Naive thymus-derived CD4-positive, alpha-beta T cell (primary cell): ENCODE results near the gene MYBPC3. TPM values are rescaled to one million over a fixed set of nuclear protein-coding genes. Genes with fewer than 3 reads are reported as not detected.

Experiments used
- ATAC-seq: fragments of 150-1000 bp; cut with Tn5 transposase; 2 replicates; pipeline ENCODE4 v1.10.0; 2021; ENCODE audit warnings: mild to moderate bottlenecking, moderate library complexity
- CTCF ChIA-PET: fragments of 350-600 bp; sonication (Branson Sonifier 250); formaldehyde crosslinking; loops from one replicate; lab custom pipeline; 2021; ENCODE audit warnings: antibody characterized with exemption; lab: Charles Lee
- POLR2A ChIA-PET: fragments of 350-600 bp; sonication (Branson Sonifier 250); formaldehyde crosslinking; loops from one replicate; lab custom pipeline; 2021; ENCODE audit warnings: antibody characterized with exemption, inconsistent platforms; lab: Charles Lee
- DNase-seq, 9 donors: peaks; one replicate each; pipeline versions ENCODE4 v3.0.0 to v3.0.0-alpha.2; 2020 to 2022; ENCODE audit warnings: mixed read lengths in 1 of 9
- H3K27ac ChIP-seq: one replicate; pipeline ENCODE4 v1.7.0; 2013; ENCODE audit warnings: mild to moderate bottlenecking, low read depth, low read length, moderate library complexity
- H3K27me3 ChIP-seq, 2 donors: one replicate each; pipeline ENCODE4 v1.7.0; 2013; ENCODE audit warnings: low read length in 2 of 2, mild to moderate bottlenecking in 2 of 2, moderate library complexity in 2 of 2; ENCODE audit not compliant: control insufficient read depth in 2 of 2, insufficient read depth in 2 of 2
- H3K36me3 ChIP-seq, 3 experiments: 1 replicate in 2 of 3; 2 replicates in 1 of 3; pipeline ENCODE4 v1.7.0; 2013; ENCODE audit warnings: low read length in 3 of 3, mild to moderate bottlenecking in 3 of 3, moderate library complexity in 1 of 3; ENCODE audit not compliant: insufficient read depth in 3 of 3, control insufficient read depth in 2 of 3
- H3K4me1 ChIP-seq, 2 donors: one replicate each; pipeline ENCODE4 v1.7.0; 2013; ENCODE audit warnings: low read length in 2 of 2, mild to moderate bottlenecking in 2 of 2, moderate library complexity in 1 of 2; ENCODE audit not compliant: control insufficient read depth in 2 of 2, insufficient read depth in 2 of 2
- H3K4me3 ChIP-seq: 2 replicates; pipeline ENCODE4 v1.7.0; 2013; ENCODE audit warnings: mild to moderate bottlenecking, low read length
- H3K9me3 ChIP-seq, 3 experiments: 1 replicate in 2 of 3; 2 replicates in 1 of 3; pipeline ENCODE4 v1.7.0; 2013; ENCODE audit warnings: low read length in 3 of 3; ENCODE audit not compliant: control insufficient read depth in 2 of 3
- H3K27ac Mint-ChIP-seq, 9 donors: one replicate each; pipeline ENCODE4 v1.8.0; 2020 to 2022; ENCODE audit warnings: mixed read lengths in 9 of 9, mild to moderate bottlenecking in 8 of 9, moderate library complexity in 5 of 9, inconsistent platforms in 2 of 9
- H3K27me3 Mint-ChIP-seq, 5 donors: one replicate each; pipeline ENCODE4 v1.8.0; 2021 to 2022; ENCODE audit warnings: mixed read lengths in 5 of 5, mild to moderate bottlenecking in 1 of 5
- H3K36me3 Mint-ChIP-seq, 5 donors: one replicate each; pipeline ENCODE4 v1.8.0; 2020 to 2022; ENCODE audit warnings: mixed read lengths in 5 of 5, mild to moderate bottlenecking in 3 of 5, inconsistent platforms in 1 of 5
- H3K4me1 Mint-ChIP-seq, 7 donors: one replicate each; pipeline ENCODE4 v1.8.0; 2020 to 2022; ENCODE audit warnings: mixed read lengths in 7 of 7, mild to moderate bottlenecking in 3 of 7, inconsistent platforms in 1 of 7
- H3K4me3 Mint-ChIP-seq, 10 donors: one replicate each; pipeline ENCODE4 v1.8.0; 2020 to 2022; ENCODE audit warnings: mild to moderate bottlenecking in 10 of 10, mixed read lengths in 10 of 10, moderate library complexity in 6 of 10, inconsistent platforms in 2 of 10
- H3K9me3 Mint-ChIP-seq, 11 donors: one replicate each; pipeline ENCODE4 v1.8.0; 2020 to 2022; ENCODE audit warnings: mixed read lengths in 11 of 11, mild to moderate bottlenecking in 4 of 11, inconsistent platforms in 1 of 11, moderate library complexity in 1 of 11
- intact Hi-C, 2 donors: fragments of 100-400 bp; cut with micrococcal nuclease; formaldehyde crosslinking; loops; one replicate each; pipeline ENCODE4 v1.15.1; 2023
- polyA plus RNA-seq, 2 donors: library from polyadenylated mRNA; unstranded; fragments of 300-500 nt; fragmentation: Illumina TruSeq; gene quantifications; one replicate each; pipeline ENCODE4 v1.2.3, GENCODE V29; 2021
- total RNA-seq, 6 experiments: library from RNA in 5 of 6; stranded (reverse) in 5 of 6; gene quantifications; 1 replicate in 5 of 6; 2 replicates in 1 of 6; pipeline ENCODE4 v1.2.3 and lab custom pipeline; 2021 to 2026

MYBPC3 gene
- total RNA-seq = under 1 TPM in 2 of 5 experiments, not detected in 3; 0.16 to 0.86 TPM
- polyA plus RNA-seq = not detected
- not detected for total RNA-seq (lab: John Stamatoyannopoulos, UW)

GRCh38 chr11:47352556-47352955 lies at the start of gene MYBPC3:
MYBPC3 (minus strand) TSS chr11:47352702; CDS start chr11:47352647, 55 bp downstream.
- ChIA-PET POLR2A (no interaction called here), CTCF (no interaction called here)
- Mint-ChIP-seq H3K9me3 (no peaks in the 10 kb centered on the region), H3K4me1 (peaks cover 0 to 3% (median 0%) of the 10 kb centered on the region in 7 donors), H3K27me3 (no peaks in the 10 kb centered on the region), H3K36me3 (no peaks in the 10 kb centered on the region), H3K4me3 (no peak within 1 kb of the TSS), H3K27ac (no peak within 1 kb of the TSS)
- DNase-seq (no peak), ATAC-seq (no peak)
- Histone ChIP-seq H3K36me3 (no peaks in the 10 kb centered on the region), H3K4me1 (no peaks in the 10 kb centered on the region), H3K9me3 (no peaks in the 10 kb centered on the region), H3K4me3 (no peak within 1 kb of the TSS), H3K27ac (no peak within 1 kb of the TSS), H3K27me3 (no peaks in the 10 kb centered on the region)
- intact Hi-C loops = loop anchor here in 1 of 2 donors (5.0 kb wide), 1 partner anchor 175 kb away; the partner anchor contains the start of gene ARFGAP2

GRCh38 chr11:47400768-47401279 lies 48.3 kb upstream of the MYBPC3 start:
- H3K9me3 ChIP-seq = no peaks in the 10 kb centered on the region
- H3K4me1 ChIP-seq = peaks cover 3 to 11% of the 10 kb centered on the region in 2 donors
- POLR2A ChIA-PET = interaction anchor here (0.6 to 4.0 kb wide), 7 partner anchors 9 to 155 kb away, joined by 3 to 25 read pairs (median 6); partner anchors contain the start of genes PSMC3 and SLC39A13
- peaks cover 12 to 37% (median 24%) of the 10 kb centered on the region in 7 donors for H3K4me1 Mint-ChIP-seq
- no peaks in the 10 kb centered on the region for H3K36me3 ChIP-seq
- no peaks in the 10 kb centered on the region for H3K9me3 Mint-ChIP-seq
- peak overlapping the region; percentile 78 to 94 (median 90) for H3K4me3 Mint-ChIP-seq
- no peaks in the 10 kb centered on the region for H3K27me3 ChIP-seq
- H3K4me3 ChIP-seq = peak overlapping the region; percentile 57
- peak; percentile 62 for ATAC-seq
- peak overlapping the region; percentile 82 for H3K27ac ChIP-seq
- DNase-seq = no peak
- CTCF ChIA-PET = interaction anchor here (1.5 to 3.0 kb wide), 2 partner anchors 9 to 28 kb away, joined by 4 to 31 read pairs; no protein-coding TSS in a partner anchor
- intact Hi-C loops = loop anchor here in 1 of 2 donors (10.0 kb wide), 1 partner anchor 186 kb away; the partner anchor contains the start of gene DDB2
- no peaks in the 10 kb centered on the region for H3K36me3 Mint-ChIP-seq
- no peaks in the 10 kb centered on the region for H3K27me3 Mint-ChIP-seq
- peak overlapping the region; percentile 77 to 97 (median 91) for H3K27ac Mint-ChIP-seq

GRCh38 chr11:47399860-47400767 lies 47.6 kb upstream of the MYBPC3 start:
- peak overlapping the region; percentile 78 to 97 (median 91) for H3K27ac Mint-ChIP-seq
- peak overlapping the region; percentile 82 to 94 (median 90) for H3K4me3 Mint-ChIP-seq
- H3K36me3 ChIP-seq = no peaks in the 10 kb centered on the region
- ATAC-seq (peak; percentile 85), DNase-seq (peak in 7 of 9 donors; percentile 44 to 55 (median 49))
- H3K27ac ChIP-seq = peak overlapping the region; percentile 82
- H3K27me3 ChIP-seq = no peaks in the 10 kb centered on the region
- peaks cover 8 to 18% of the 10 kb centered on the region in 2 donors for H3K4me1 ChIP-seq
- H3K9me3 ChIP-seq = no peaks in the 10 kb centered on the region
- POLR2A ChIA-PET = interaction anchor here (0.6 to 4.0 kb wide), 13 partner anchors 9 to 185 kb away, joined by 3 to 25 read pairs (median 4); partner anchors contain the start of genes DDB2, PSMC3, SLC39A13 and SPI1
- H3K36me3 Mint-ChIP-seq = no peaks in the 10 kb centered on the region
- no peaks in the 10 kb centered on the region for H3K27me3 Mint-ChIP-seq
- no peaks in the 10 kb centered on the region for H3K9me3 Mint-ChIP-seq
- intact Hi-C loops = loop anchor here in 1 of 2 donors (10.0 kb wide), 1 partner anchor 185 kb away; the partner anchor contains the start of gene DDB2
- peak overlapping the region; percentile 78 for H3K4me3 ChIP-seq
- CTCF ChIA-PET = interaction anchor here (0.6 to 3.0 kb wide), 3 partner anchors 8 to 27 kb away, joined by 3 to 31 read pairs (median 4); no protein-coding TSS in a partner anchor
- H3K4me1 Mint-ChIP-seq = peaks cover 12 to 44% (median 31%) of the 10 kb centered on the region in 7 donors

- intact Hi-C loops = no loop called here
- Mint-ChIP-seq H3K4me3 (peak overlapping the region in 8 of 10 donors; percentile 20 to 82 (median 30)), H3K4me1 (peaks cover 17 to 54% (median 40%) of the 10 kb centered on the region in 7 donors), H3K36me3 (no peaks in the 10 kb centered on the region), H3K9me3 (no peaks in the 10 kb centered on the region), H3K27ac (peak overlapping the region in 8 of 9 donors; percentile 56 to 96 (median 84)), H3K27me3 (no peaks in the 10 kb centered on the region)
- ChIA-PET POLR2A (interaction anchor here (0.6 to 4.0 kb wide), 9 partner anchors 8 to 165 kb away, joined by 3 to 24 read pairs (median 3); partner anchors contain the start of gene SLC39A13), CTCF (interaction anchor here (3.0 kb wide), 1 partner anchor 25 kb away, joined by 31 read pairs; no protein-coding TSS in a partner anchor)
- H3K4me1 ChIP-seq = peaks cover 23 to 34% of the 10 kb centered on the region in 2 donors
- DNase-seq (no peak), ATAC-seq (no peak)
- H3K4me3 ChIP-seq = no peak overlapping the region
- H3K36me3 ChIP-seq = no peaks in the 10 kb centered on the region
- H3K27me3 ChIP-seq = no peaks in the 10 kb centered on the region
- no peaks in the 10 kb centered on the region for H3K9me3 ChIP-seq
- H3K27ac ChIP-seq = no peak overlapping the region
Measured at GRCh38 chr11:47398551-47398950, 46.0 kb upstream of the MYBPC3 start.

GRCh38 chr11:47398011-47398410 lies 45.5 kb upstream of the MYBPC3 start:
- Mint-ChIP-seq H3K4me1 (peaks cover 17 to 58% (median 42%) of the 10 kb centered on the region in 7 donors), H3K27ac (peak overlapping the region; percentile 23 to 96 (median 82)), H3K36me3 (no peaks in the 10 kb centered on the region), H3K27me3 (no peaks in the 10 kb centered on the region), H3K9me3 (no peaks in the 10 kb centered on the region), H3K4me3 (peak overlapping the region in 4 of 10 donors; percentile 32 to 82 (median 47))
- no peaks in the 10 kb centered on the region for H3K36me3 ChIP-seq
- no peak for ATAC-seq
- peaks cover 23 to 39% of the 10 kb centered on the region in 2 donors for H3K4me1 ChIP-seq
- H3K27ac ChIP-seq = no peak overlapping the region
- intact Hi-C loops = no loop called here
- ChIA-PET POLR2A (interaction anchor here (0.9 to 3.3 kb wide), 4 partner anchors 8 to 24 kb away, joined by 3 to 21 read pairs (median 9); no protein-coding TSS in a partner anchor), CTCF (no interaction called here)
- H3K4me3 ChIP-seq = no peak overlapping the region
- no peaks in the 10 kb centered on the region for H3K27me3 ChIP-seq
- DNase-seq = no peak
- H3K9me3 ChIP-seq = no peaks in the 10 kb centered on the region

- peaks cover 0 to 1% (median 0%) of the 10 kb centered on the region in 11 donors for H3K9me3 Mint-ChIP-seq
- no peaks in the 10 kb centered on the region for H3K36me3 Mint-ChIP-seq
- no peaks in the 10 kb centered on the region for H3K9me3 ChIP-seq
- no peaks in the 10 kb centered on the region for H3K36me3 ChIP-seq
- peaks cover 22 to 64% (median 51%) of the 10 kb centered on the region in 7 donors for H3K4me1 Mint-ChIP-seq
- ATAC-seq (no peak), DNase-seq (no peak)
- H3K4me3 ChIP-seq = no peak overlapping the region
- POLR2A ChIA-PET = interaction anchor here (0.7 to 3.3 kb wide), 3 partner anchors 11 to 217 kb away, joined by 4 to 21 read pairs (median 5); no protein-coding TSS in a partner anchor
- peak overlapping the region; percentile 81 for H3K27ac ChIP-seq
- peaks cover 23 to 39% of the 10 kb centered on the region in 2 donors for H3K4me1 ChIP-seq
- peak overlapping the region in 4 of 10 donors; percentile 35 to 76 (median 70) for H3K4me3 Mint-ChIP-seq
- no peaks in the 10 kb centered on the region for H3K27me3 Mint-ChIP-seq
- no peaks in the 10 kb centered on the region for H3K27me3 ChIP-seq
- H3K27ac Mint-ChIP-seq = peak overlapping the region; percentile 85 to 96 (median 91)
- intact Hi-C loops = no loop called here
- CTCF ChIA-PET = no interaction called here
Measured at GRCh38 chr11:47396049-47396320, 43.5 kb upstream of the MYBPC3 start.
